ENCODE measurements around the gene NFS1. TPM values are rescaled to one million over a fixed set of nuclear protein-coding genes. Genes with fewer than 3 reads are reported as not detected.

NFS1 gene
- total and polyA plus RNA-seq, 12 donors: 29.5 to 69.0 (median 57.1) TPM

- 89 to 95% methylated on average over 10 of the region's 10 CpGs for WGBS, 2 donors
- ATAC-seq: no peak
- intact Hi-C loops (cut with DNase I): loop anchor here in 6 of 10 donors (5.0 to 10.0 kb wide), 5 partner anchors 43 to 196 kb away; partner anchors contain the start of genes SPAG4 (in 6 of the 6) and ERGIC3 (in 2 of the 6)
- Histone ChIP-seq H3K4me1 (peaks cover 3 to 76% (median 65%) of the 10 kb centered on the region in 9 donors), H3K27ac (peak overlapping the region in 1 of 10 donors; percentile 11), H3K4me3 (peak overlapping the region in 1 of 10 donors; percentile 96), H3K36me3 (peaks cover 0 to 25% (median 0%) of the 10 kb centered on the region in 9 donors), H3K9me3 (no peaks in the 10 kb centered on the region), H3K27me3 (no peaks in the 10 kb centered on the region)
- no peak for TF ChIP-seq CTCF (IDR thresholded peaks at IDR 0.05)
- DNase-seq: no peak
Observed at GRCh38 chr20:35660122-35660937, 38.8 kb downstream of the NFS1 start.

DNA sequence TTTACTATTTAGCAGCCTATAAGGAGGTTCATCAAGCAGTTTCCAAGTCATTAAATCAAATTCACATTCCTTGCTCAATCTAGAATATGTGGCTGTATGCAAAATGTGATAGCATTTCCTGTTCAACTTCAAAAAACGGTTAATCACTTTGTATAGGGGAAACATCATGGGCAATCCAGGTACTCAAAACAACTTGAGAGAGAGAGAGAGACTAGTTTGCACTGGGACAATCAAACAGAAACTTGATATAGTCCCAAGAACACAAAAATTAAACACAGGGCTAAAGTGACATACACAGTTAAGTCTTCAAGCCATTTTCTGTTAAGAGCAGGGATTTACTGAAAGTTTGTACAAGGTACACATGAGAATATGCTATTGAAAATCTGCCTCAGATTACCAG lies 41.9 kb downstream of the NFS1 start:
- Histone ChIP-seq H3K4me1 (peaks cover 3 to 66% (median 58%) of the 10 kb centered on the region in 9 donors), H3K36me3 (peaks cover 0 to 56% (median 18%) of the 10 kb centered on the region in 9 donors), H3K27me3 (no peaks in the 10 kb centered on the region), H3K9me3 (no peaks in the 10 kb centered on the region), H3K4me3 (no peak overlapping the region), H3K27ac (no peak overlapping the region)
- 14 to 23% methylated on average over 1 of the region's 1 CpG for WGBS, 2 donors
- TF ChIP-seq CTCF (IDR thresholded peaks at IDR 0.05): no peak
- no peak for ATAC-seq
- intact Hi-C loops (cut with DNase I): loop anchor here in 1 of 10 donors (5.0 kb wide), 1 partner anchor 1290 kb away; no protein-coding TSS in a partner anchor
- DNase-seq: no peak

GRCh38 chr20:35654415-35654814 lies 44.7 kb downstream of the NFS1 start:
- Histone ChIP-seq H3K4me1 (peaks cover 0 to 63% (median 52%) of the 10 kb centered on the region in 9 donors), H3K27me3 (no peaks in the 10 kb centered on the region), H3K36me3 (peaks cover 0 to 74% (median 18%) of the 10 kb centered on the region in 9 donors), H3K27ac (no peak overlapping the region), H3K9me3 (no peaks in the 10 kb centered on the region), H3K4me3 (no peak overlapping the region)
- ATAC-seq (peak in 1 of 8 donors; percentile 17), DNase-seq (no peak)
- WGBS, 2 donors: 94 to 97% methylated on average over 9 of the region's 9 CpGs
- intact Hi-C loops (cut with DNase I): no loop called here
- TF ChIP-seq CTCF (IDR thresholded peaks at IDR 0.05): no peak

- no peak for TF ChIP-seq CTCF (IDR thresholded peaks at IDR 0.05)
- Histone ChIP-seq H3K4me3 (no peak overlapping the region), H3K27ac (no peak overlapping the region), H3K27me3 (no peaks in the 10 kb centered on the region), H3K36me3 (peaks cover 0 to 74% (median 18%) of the 10 kb centered on the region in 9 donors), H3K4me1 (peaks cover 0 to 61% (median 50%) of the 10 kb centered on the region in 9 donors), H3K9me3 (no peaks in the 10 kb centered on the region)
- DNase-seq: no peak
- no peak for ATAC-seq
- WGBS, 2 donors: 86 to 96% methylated on average over 4 of the region's 4 CpGs
- intact Hi-C loops (cut with DNase I): no loop called here
Observed at GRCh38 chr20:35653893-35654292, 45.3 kb downstream of the NFS1 start.
